Measurements from ENCODE around the gene SLC39A11.

SLC39A11 gene

DNA sequence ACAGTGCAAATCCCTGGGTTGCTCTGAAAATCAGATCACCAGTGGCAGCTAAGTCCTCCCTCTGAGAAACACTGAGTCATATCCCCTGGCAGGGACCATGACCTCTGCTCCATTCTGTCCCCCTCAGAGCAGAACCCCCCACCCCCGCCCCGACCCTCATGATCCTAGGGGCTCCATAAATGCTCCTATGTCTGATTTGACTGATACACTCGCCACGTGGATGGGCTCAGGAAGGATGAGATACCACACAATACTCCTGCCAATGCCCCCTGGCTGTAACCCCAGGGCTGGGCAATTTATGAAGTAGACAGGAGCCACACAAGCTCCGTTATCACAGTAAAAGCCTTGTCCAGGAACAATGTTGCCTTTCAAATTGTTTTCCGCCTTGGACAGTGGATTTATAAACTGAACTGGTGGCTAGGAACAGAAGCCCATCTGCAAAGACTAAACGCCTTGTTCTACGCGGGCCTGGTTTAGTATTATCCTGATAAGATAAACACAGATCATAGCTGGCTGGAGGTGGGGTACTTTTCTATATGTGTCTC is 394.8 kb downstream of the SLC39A11 start:
- DNase-seq: no peak

DNA sequence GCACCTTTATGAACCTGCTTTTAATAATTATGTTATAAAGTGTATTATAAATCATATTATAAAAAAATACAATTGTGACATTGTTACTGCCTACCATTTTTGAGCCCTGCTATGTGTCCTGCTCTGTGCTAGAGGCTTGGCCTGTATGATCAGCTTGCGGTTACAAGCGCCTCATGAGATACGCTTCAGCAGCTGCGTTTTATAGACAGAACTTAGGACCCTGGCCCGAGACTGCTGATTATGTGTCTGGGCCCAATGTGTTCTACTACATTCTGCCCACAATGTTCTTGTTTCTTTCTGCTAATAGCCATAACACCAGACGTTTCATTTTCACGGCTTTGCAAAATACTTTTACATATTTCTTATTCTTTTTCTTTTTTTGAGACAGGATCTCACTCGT is 395.8 kb downstream of the SLC39A11 start:
- no peak for DNase-seq

GRCh38 chr17:72696156-72696555 is 396.3 kb downstream of the SLC39A11 start:
- peak; percentile 69 for DNase-seq

- DNase-seq: no peak
Measured at GRCh38 chr17:72693956-72694355, 398.5 kb downstream of the SLC39A11 start.

GRCh38 chr17:72693151-72693878 is 399.2 kb downstream of the SLC39A11 start:
- no peak for DNase-seq

DNA sequence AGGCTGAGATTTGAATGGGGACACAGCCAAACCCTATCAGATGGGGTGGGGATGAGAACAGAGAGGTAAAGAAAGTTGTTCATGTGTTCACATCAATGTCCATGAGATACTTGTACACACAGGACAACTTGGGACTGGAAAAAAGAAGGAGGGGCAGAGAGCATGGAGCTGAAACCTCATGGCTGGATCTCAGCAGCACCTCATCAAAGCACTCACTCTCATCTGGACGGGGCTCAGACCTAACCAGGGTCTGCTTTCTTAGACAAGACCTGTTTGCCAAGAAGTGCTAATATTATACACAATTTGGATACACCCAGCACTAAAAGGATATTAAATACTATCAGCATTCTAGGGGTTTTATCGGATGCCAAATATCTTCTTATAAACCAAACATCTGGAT is 399.8 kb downstream of the SLC39A11 start:
- no peak for DNase-seq

DNA sequence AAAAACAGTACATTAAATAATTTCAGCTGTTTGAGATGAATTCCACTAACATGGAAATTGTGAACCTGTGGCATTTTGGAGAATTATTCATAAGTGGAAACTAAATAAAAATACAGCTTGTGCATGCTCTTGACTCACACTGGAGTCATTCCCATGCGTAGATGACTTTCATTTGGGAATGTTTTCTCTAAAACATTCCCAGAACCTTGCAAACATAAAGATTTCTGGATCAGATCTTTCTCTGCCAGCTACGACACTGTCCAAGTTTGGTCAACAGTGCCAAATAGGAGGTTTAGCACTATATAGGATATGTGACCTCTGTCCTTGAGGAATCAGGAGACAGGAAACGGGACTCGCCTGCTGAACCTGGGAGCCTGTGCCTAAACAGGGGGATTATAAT is 400.9 kb downstream of the SLC39A11 start:
- no peak for DNase-seq

DNA sequence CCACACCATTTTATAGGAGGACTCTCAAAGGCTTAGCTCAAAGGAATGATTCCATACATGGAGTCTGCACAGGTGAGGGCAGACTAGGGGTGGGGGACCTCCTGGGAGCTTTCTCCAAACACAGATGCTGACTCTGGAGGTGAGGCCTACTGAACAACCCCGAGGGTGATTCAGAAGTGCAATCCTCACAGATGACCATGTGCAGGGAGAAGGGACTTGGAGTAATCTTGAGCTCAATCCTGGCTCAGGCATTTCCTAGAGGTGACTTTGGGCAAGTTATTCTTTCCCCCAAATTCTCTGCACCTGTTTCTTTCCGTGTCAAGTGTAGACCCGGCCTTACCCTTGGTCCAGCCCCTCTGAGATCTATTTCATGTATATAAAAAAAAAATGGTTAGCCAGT is 401.5 kb downstream of the SLC39A11 start:
- DNase-seq: no peak

DNA sequence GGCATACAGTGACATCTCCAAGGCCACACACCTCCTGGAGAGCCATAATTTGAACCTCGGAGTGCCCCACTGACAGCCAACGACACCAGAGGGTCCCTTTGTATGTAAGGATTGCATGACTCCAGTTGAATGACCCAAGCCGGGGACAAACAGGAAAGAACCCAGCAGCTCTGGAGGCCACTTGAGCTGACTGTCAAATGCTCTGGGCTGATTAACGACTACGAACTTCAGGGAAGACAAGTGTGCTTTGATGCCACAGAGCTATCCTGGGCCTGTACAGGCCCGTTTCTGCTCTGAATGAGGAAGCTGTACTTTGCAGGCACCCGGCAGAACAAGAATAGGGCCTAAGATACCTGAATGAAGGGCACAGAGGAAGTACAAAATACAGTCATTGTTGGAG is 404.6 kb downstream of the SLC39A11 start:
- DNase-seq: no peak

DNA sequence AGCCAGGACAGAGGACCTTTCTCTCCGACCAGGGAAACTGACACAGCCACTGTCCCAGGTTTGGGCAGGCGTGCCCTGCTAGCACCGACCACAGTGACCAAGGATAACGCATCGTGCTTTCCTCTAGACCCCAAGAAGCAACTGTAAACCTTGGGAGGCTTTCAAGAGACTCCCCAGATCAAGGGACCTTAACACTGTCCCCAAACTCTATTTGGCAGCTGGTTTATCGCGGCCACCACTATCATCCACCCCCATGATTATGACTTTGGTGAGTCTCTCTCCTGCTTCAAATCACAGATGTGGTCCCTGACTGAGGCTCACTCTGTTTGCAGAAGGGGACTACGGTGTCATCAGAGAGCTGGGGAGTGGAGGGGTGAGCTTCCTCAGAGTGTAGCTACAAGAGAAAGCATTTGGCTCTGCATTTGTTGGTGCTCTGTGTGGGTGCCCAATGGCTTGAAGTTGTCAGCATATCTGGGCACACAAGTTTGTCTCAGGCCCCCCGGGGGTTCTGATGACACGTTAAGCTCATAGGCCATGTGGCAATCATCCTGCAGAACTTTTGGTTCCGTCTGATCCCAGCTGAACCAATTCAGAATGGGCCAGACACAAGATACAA is 408.0 kb downstream of the SLC39A11 start:
- no peak for DNase-seq

DNA sequence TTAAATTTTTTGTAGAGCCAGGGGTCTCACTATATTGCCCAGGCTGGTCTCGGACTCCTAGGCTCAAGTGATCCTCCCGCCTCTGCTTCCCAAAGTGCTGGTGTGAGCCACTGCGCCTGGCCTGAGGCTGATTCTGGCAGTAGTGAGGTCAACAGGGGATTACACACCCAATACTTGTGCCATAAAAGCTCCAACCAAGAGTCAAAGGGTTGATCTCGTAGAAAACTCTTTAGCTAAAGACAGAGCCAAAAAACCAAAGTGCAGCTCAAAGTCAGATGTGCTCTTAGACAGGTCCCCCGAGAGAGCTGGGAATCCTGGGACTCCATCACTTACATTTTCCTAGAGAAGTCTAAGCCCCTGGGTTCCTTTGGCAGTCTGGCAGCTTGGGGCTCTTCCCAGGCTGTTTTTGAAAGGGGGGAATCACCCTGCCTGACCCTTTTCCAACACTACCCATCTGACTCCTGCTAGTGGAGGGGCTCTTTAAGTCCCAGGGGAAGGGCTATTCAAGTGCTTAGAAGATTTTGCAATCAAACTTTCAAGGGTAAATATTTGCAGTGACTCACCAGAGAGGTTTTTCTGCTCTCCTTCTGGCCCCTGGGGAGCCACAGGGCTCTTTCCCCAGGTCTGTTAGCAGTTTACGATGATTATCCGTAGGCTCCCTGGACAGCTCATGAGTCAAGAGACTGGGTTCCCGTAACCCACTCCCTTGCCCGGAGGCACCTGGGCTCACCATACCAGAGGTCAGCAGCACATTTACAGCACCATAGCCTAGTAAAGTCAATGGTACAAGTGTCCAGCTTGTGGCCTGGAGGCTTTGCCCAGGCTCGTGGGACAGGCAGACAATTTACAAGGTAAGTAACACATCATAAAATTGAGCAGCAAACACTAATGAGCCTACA is 408.7 kb downstream of the SLC39A11 start:
- DNase-seq: peak; percentile 34

- DNase-seq: no peak
Measured at GRCh38 chr17:72682605-72683004, 409.9 kb downstream of the SLC39A11 start.

DNA sequence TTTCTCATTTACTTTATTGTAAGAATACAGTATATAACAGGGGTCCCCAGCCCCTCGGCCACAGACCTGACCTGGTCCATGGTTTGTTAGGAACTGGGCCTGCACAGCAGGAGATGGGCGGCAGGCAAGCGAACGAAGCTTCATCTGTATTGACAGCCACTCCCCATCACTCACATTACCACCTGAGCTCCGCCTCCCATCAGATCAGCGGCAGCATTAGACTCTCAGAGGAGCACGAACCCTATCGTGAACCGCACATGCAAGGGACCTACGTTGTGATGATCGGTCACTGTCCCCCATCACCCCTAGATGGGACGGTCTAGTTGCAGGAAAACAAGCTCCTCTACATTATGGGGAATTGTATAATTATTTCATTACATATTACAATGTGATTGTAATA is 410.6 kb downstream of the SLC39A11 start:
- DNase-seq: no peak

DNA sequence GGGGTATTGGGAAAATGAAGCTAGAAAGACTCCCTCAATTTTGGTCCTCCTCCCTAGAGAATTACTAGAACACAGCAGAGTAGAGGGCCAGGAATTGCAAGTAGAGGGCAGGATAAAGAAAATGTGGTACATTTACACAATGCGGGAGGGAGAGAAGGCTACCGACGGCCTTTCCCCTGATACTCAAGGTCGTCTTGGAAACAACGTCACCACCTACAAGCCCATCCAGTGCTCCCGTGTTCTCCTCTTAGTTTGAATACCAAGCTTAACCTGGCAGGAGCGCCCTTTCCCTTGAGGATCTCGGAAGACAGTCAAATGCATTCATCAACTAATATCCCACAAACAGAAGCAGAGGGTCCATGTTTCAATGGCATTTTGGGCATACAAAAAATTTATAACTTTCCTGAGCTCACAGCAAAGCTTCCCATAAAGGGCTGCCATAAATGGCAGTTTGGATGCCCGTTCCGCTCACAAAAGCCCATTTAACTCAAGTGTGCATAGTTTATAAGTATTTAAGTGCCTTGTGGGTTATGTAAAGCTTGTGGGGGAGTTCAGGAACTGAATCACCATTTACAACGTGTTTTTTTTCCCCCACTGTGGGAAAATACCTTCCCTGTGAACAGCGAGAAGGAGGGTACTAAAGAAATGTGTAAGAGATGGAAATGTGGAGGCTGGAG is 414.6 kb downstream of the SLC39A11 start:
- DNase-seq: no peak

GRCh38 chr17:72677108-72677507 is 415.4 kb downstream of the SLC39A11 start:
- no peak for DNase-seq

DNA sequence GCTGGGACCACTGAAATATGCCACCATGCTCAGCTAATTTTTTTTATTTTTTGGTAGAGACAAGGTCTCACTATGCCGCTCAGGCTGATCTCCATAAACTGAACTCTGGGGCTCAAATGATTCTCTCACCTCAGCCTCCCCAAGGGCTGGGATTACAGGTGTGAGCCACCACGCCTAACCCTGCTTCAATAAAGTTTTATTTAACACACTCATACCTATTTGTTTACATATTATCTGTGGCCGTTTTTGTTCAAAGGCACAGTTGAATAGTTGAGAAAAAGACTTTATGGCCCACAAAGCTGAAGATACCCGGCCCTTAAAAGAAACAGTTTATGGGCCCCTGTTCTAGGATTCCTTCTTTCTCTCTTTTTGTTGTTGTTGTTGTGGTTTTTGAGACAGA is 419.8 kb downstream of the SLC39A11 start:
- DNase-seq: no peak

DNA sequence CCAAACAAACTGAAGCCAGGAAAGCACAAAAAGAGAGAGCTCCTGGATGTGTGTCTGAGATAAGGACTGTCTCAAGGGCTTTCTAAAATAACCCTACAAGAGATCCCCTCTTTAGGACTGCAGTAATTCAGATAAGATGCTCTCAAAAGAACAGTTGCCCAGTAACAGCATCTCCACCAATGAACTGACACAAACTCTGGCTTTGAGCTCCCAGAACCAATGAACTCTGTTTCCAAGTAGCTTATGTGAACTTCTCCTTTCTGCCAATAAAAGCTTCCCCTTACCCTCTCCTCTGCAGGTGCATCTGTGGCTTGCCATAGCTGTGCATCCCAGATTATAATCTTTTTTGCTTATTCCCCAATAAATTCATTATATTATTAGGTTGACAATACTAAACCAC is 421.5 kb downstream of the SLC39A11 start:
- no peak for DNase-seq

DNA sequence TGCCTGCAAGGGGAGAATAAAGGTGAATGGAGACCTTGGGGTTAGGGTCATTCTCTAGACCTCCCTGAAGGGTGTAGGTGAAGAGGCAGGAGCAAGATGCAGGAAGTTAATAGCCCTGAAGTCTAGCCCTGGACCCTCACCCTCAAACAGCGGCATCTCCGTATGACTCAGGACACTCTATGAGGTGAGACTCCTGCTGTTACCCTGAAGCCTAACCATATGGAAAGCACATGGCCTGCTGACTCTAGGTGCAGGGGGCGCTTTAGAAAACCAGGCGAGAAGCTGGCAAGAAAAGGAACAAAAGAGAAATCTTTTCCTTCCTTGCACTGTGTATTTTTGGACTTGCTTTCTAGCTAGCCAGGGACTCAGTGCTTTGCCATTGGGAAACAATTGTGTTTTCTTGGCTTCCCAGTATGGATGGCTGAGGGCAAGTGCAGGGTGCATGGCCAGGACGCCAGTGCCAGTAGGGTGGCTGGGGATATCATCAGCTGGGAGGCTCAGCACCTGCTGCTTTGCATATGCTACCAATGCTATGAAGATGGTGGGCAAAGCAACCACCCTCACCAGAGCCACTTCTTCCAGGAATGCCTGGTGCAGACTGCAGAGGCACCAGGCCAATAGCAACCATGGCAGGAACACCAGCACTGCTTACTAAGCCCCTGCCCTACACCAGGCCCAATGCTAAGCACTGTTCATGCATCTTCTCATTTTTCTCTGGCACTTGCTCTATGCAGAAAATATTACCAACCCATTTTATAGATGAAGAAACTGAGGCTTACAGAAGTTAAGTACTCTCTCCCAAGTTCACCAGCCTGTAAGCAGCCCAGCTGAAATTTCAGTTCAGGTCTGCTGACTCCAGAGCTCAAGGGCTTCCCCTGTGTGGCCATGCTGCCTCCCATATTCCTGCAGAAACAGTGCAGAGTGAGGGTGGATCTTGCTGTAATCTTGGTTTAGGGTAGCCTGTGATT is 425.1 kb downstream of the SLC39A11 start:
- DNase-seq: no peak

- DNase-seq: no peak
Measured at GRCh38 chr17:72665852-72666851, 426.3 kb downstream of the SLC39A11 start.

DNA sequence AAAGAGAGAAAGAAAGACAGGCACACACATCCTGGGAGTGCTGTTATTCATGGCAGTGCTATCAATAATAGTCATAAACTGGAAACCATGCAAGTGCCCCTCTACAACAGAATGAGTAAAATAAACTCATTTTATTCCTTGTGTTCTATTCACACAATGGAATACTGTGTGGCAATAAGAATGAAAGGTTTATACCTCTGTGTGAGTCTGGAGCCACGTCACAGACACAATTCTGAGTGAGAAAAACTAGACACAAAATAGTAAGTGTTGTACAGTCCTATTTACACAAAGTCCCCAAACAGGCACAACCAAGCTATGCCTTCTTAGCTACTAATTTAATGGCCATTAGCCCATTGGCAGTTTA is 429.7 kb downstream of the SLC39A11 start:
- no peak for DNase-seq

Data from NCI-H82 (cell line).